GM10266 (cell line): Measurements from ENCODE around the gene OPRL1.

ENCODE experiments used
- DNase-seq: peaks from one replicate; pipeline ENCODE4 v3.0.0; 2012; ENCODE audit errors: extremely low spot score
- CTCF ChIP-seq: IDR thresholded peaks from 2 replicates; pipeline ENCODE4 v1.5.1; 2012; ENCODE audit warnings: mild to moderate bottlenecking, low read depth; ENCODE audit not compliant: control insufficient read depth, insufficient read depth; ENCODE audit errors: missing control alignments

Gene OPRL1

GRCh38 chr20:64053841-64054661, 25.8 kb upstream of the OPRL1 start:
- no peak for DNase-seq
- peak; percentile 45 for TF ChIP-seq CTCF

DNA sequence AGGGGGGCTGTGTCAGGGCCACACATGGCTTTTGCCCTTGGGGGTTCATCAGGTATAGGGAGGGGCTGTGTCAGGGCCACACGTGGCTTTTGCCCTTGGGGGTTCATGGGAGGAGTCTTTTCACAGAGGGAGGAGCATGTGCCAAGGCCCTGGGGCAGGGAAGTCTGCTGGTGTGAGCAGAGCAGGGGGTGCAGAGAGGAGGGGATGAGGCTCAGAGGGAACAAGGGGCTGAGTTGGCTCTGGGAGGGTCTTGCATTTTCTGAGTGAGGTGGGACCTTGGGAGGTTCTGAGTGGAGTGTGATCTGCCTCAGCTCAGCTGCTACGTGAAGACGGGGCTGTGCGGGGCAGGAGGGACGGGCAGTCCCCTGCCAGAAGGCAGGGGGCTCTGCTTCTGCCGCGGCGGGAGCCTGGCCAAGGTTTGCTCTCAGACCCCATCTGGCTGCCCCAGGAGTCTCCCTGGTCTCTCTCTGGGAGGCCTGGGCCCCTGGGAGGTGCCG, 24.4 kb upstream of the OPRL1 start:
- no peak for TF ChIP-seq CTCF
- DNase-seq, result no peak

- DNase-seq, result peak; percentile 69
- no peak for TF ChIP-seq CTCF
Observed at GRCh38 chr20:64055893-64056638, 23.8 kb upstream of the OPRL1 start.

DNA sequence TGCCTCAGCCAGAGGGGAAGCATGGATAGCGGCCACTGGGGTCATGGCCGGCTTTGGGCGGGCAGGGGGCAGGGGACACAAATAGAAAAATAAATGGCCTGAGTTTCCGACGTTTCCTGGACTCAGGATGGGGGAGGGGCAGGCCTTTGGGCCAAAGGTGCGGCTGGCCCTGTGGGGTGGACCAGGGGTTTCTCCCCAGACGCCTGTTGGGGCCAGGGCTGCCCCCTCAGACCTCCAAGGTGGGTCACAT, 23.3 kb upstream of the OPRL1 start:
- DNase-seq, result no peak

DNA sequence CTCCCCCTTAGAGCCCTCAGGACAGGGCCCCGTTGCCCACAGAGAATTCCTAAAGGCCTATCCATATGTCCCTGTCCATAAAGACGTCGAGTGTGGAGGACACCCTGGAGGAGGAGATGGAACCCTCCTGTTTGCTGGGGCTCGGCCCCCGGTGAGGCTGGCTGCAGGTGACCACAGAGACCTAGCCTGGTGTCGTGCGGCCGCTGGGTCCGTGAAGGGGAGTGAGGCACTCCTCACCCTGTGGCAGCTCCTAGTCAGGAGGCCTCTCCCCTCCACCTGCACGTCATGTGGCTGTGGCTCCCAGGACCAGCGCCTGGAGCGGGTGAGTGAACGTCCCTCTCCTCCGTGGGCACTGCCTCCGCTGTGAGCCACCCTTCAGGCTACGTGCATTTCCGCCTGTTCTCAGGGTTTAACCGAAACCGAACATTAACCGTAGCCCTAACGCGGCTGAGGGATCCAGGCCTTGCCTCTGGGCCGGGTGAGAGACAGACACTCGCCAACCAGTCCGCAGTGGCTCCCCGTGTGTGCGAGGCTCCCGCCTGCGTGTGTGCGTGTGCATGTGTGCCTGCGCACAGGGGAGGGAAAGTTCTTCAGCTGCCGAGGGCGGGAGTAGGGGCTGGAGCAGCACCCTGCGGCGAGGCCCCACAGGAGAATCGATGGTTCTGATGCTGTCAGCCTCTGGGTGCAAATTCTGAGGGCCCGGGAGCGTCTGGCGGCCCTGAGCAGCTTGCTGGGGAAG, 22.8 kb upstream of the OPRL1 start:
- DNase-seq, result peak; percentile 70
- TF ChIP-seq CTCF, result no peak

More for the DNA sequence above, 23.3 kb upstream of the OPRL1 start:
- no peak for TF ChIP-seq CTCF

DNA sequence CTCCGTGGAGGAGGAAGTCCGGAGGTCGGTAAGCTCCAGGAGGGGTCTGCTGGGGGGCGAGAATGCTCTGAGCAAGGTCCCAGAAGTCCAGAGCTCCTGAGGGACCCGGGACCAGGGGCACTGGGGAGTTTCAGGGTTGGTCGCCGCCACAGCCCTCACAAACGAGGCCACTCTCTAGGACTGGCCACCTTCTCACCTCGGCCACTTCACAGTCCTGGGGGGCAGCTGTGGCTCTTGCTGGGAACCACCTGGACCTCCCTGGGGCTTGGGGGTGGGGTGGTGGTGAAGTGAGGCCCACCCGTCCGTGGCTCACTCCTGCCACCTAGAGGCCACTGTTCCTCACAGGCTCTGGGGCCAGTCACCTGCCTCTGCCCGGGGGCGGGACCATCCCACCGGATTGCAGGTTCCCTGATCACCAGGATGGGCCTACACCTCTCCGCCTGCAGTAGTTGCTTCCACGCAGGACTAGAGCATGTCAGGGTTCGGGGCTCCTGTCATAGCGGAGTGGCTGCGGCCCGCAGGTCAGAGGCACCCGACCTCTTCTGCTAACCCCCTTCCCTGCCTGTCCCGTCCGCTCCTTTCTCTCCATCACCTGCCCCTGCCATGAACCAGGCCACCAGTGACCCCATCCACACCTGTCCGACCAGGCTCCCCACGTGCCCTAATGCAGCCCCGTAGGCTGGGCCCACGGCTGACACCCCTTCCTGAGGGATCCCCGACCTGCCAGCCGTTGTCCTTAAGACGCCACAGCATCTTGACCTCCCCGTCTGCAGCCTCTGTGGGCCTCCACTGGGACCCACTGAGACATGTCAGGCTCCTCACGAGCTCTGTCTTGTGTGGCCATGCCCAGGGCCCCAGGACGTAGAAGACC, 22.0 kb upstream of the OPRL1 start:
- DNase-seq, result peak; percentile 91
- peak; percentile 93 for TF ChIP-seq CTCF
